ENCODE results near the gene H2BK1.

H2BK1 gene

DNA sequence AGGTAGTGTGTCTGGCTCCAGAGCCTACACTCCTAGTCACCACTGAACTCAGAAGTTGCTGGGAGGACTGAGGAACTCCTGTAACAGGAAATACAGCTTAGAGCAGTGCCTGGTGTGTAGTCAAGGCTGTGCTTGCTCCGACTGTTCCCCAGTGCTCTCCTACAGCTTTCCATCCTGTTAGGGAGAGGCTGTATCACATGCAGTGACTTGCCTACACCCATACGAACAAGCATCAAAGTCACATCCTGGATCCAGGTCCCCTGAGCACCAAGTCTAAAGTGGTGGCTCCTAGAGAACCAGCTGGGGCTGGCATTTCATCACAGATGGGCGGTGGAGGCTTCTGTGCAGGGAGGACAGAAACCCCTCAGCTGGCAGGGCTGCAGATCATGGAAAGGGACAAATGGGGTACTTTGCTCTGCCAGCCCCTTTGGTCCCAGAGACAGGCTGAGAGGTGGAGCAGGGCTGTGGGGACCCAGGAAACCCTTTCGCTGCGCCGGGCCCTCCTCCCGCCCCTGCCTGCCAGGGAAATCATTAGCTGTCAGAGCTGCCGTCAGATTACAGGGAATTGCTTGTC, 30.9 kb downstream of the H2BK1 start:
- no peak for DNase-seq
- Histone ChIP-seq H3K27me3 (replicated peaks; ENCODE audit: control insufficient read depth, insufficient read depth, low read length, poor library complexity, severe bottlenecking) (peaks cover 3% of the 10 kb centered on the region), H3K4me3 (ENCODE audit: insufficient read depth, low read depth, low read length, poor library complexity, severe bottlenecking) (no peak overlapping the region), H3K9me3 (ENCODE audit: control insufficient read depth, low read length) (no peaks in the 10 kb centered on the region), H3K36me3 (ENCODE audit: control insufficient read depth, insufficient read depth, low read length) (no peaks in the 10 kb centered on the region), H3K4me1 (ENCODE audit: control insufficient read depth, insufficient read depth, low read length, poor library complexity, severe bottlenecking) (no peaks in the 10 kb centered on the region), H3K27ac (ENCODE audit: insufficient read depth, low read length, poor library complexity, severe bottlenecking) (no peak overlapping the region)

DNA sequence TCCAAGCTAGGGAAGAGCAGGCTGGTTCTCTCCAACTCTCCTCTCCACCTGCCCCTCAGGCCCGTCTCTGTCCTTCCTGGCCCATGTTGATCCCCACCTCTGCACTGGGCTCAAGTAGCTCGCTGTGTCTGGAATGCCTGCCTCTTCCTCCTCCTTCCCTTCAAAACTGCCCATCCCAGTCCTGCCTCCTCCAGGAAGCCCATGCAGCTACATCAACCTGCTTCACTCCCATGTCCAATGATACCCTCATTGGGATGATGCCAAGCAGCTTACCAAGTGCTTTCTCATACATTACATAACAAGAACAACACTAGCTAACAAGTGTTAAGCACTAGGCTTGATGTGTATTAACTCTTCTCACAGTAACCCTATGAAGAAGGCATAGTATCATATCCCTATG, 31.5 kb downstream of the H2BK1 start:
- DNase-seq, result no peak
- peaks cover 3% of the 10 kb centered on the region for H3K27me3 ChIP-seq (replicated peaks; ENCODE audit: control insufficient read depth, insufficient read depth, low read length, poor library complexity, severe bottlenecking)

DNA sequence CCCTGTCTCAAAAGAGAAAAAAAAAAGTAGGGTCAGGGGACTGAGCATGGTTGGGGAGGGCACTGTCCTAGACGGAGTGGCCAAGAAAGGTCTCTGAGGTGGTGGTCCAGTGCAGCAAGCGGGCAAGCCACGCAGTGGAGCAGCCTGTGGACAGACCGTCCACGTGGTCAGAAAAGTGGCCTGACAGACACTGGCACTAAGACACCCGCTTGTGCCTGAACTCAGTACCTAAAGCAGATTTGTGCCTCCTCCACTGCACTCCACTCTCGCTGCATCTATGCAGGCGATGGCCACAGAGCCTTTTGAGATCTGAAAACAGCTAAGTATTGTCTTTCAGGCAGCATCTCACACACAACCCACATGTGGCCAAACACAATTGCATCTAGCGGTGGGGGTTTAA, 32.1 kb downstream of the H2BK1 start:
- H3K27ac ChIP-seq (ENCODE audit: insufficient read depth, low read length, poor library complexity, severe bottlenecking), result no peak overlapping the region
- H3K4me3 ChIP-seq (ENCODE audit: insufficient read depth, low read depth, low read length, poor library complexity, severe bottlenecking), result no peak overlapping the region
- H3K27me3 ChIP-seq (replicated peaks; ENCODE audit: control insufficient read depth, insufficient read depth, low read length, poor library complexity, severe bottlenecking), result peaks cover 3% of the 10 kb centered on the region

More for the DNA sequence above, 31.5 kb downstream of the H2BK1 start:
- H3K4me3 ChIP-seq (ENCODE audit: insufficient read depth, low read depth, low read length, poor library complexity, severe bottlenecking), result no peak overlapping the region
- H3K9me3 ChIP-seq (ENCODE audit: control insufficient read depth, low read length), result no peaks in the 10 kb centered on the region
- no peaks in the 10 kb centered on the region for H3K4me1 ChIP-seq (ENCODE audit: control insufficient read depth, insufficient read depth, low read length, poor library complexity, severe bottlenecking)
- H3K36me3 ChIP-seq (ENCODE audit: control insufficient read depth, insufficient read depth, low read length), result no peaks in the 10 kb centered on the region
- H3K27ac ChIP-seq (ENCODE audit: insufficient read depth, low read length, poor library complexity, severe bottlenecking), result no peak overlapping the region

DNA sequence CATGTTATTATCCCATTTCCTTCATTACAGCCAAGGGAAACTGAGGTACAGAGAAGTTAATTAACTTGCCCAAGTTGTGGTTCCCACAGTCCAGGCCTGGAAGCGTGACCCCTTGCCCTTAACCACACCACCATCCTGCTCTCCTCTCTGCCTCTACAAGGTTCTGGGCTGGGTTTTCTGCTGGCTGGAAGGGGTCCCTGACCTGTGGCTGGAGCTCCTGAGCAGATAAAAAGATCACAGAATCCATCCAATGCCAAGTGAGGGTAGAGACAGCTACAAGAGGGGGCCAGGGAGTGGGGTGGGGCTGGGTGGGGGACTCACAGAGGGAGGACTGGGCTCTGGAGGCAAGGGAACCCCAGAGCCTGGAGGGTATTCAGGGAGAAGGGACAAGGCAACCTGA, 33.0 kb downstream of the H2BK1 start:
- peaks cover 3% of the 10 kb centered on the region for H3K27me3 ChIP-seq (replicated peaks; ENCODE audit: control insufficient read depth, insufficient read depth, low read length, poor library complexity, severe bottlenecking)

More for the DNA sequence above, 32.1 kb downstream of the H2BK1 start:
- H3K9me3 ChIP-seq (ENCODE audit: control insufficient read depth, low read length), result no peaks in the 10 kb centered on the region
- H3K4me1 ChIP-seq (ENCODE audit: control insufficient read depth, insufficient read depth, low read length, poor library complexity, severe bottlenecking), result no peaks in the 10 kb centered on the region
- DNase-seq, result no peak
- H3K36me3 ChIP-seq (ENCODE audit: control insufficient read depth, insufficient read depth, low read length), result no peaks in the 10 kb centered on the region

DNA sequence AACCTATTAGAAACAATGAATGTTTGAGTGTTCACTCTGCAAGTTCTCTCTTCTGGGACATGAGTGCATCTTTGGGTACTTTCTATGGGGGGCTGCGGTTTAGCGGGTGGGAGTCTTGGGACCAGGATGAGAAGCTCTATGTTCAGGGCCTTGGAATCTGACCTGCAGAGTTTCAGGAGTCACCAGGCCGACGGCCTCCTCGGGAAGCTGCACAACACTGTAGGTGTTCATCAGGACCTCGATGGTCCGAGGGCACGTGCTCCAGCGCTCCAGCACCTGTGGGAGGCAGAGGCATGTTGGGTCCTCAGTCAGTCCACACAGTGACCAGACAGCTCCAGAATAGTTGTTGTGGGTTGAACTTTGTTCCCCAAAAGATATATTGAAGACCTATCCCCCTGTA, 33.9 kb downstream of the H2BK1 start:
- Histone ChIP-seq H3K36me3 (ENCODE audit: control insufficient read depth, insufficient read depth, low read length) (no peaks in the 10 kb centered on the region), H3K27me3 (replicated peaks; ENCODE audit: control insufficient read depth, insufficient read depth, low read length, poor library complexity, severe bottlenecking) (peaks cover 3% of the 10 kb centered on the region)
- DNase-seq, result no peak

More for the DNA sequence above, 33.0 kb downstream of the H2BK1 start:
- DNase-seq, result no peak
- Histone ChIP-seq H3K36me3 (ENCODE audit: control insufficient read depth, insufficient read depth, low read length) (no peaks in the 10 kb centered on the region), H3K4me1 (ENCODE audit: control insufficient read depth, insufficient read depth, low read length, poor library complexity, severe bottlenecking) (no peaks in the 10 kb centered on the region), H3K4me3 (ENCODE audit: insufficient read depth, low read depth, low read length, poor library complexity, severe bottlenecking) (no peak overlapping the region), H3K27ac (ENCODE audit: insufficient read depth, low read length, poor library complexity, severe bottlenecking) (no peak overlapping the region), H3K9me3 (ENCODE audit: control insufficient read depth, low read length) (no peaks in the 10 kb centered on the region)

DNA sequence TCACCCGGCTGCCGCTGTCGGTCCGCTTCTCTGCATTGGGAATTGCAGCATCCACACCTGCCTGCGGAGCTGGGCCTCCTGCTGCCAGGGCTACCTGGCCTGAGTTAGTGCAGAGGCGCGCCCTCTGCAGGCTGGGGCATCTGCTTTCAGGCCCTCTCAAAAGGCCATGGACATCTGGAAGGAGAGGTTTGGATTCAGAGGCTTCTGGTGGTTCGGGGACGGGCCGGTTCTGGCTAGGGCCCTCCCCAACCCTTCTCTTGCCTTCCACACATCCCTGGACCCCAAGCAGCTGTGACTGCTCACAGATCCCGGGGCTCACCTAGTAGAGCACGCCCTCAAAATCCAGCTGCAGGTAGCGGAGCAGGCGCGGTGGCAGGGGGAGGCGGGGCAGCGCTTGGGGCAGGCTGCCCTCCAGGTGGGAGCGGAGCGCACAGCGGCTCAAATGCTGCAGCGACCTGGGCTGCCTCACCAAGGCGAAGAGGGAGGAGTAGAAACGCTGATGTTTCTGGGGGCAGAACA, 34.4 kb downstream of the H2BK1 start:
- no peak overlapping the region for H3K27ac ChIP-seq (ENCODE audit: insufficient read depth, low read length, poor library complexity, severe bottlenecking)
- no peaks in the 10 kb centered on the region for H3K9me3 ChIP-seq (ENCODE audit: control insufficient read depth, low read length)
- no peaks in the 10 kb centered on the region for H3K4me1 ChIP-seq (ENCODE audit: control insufficient read depth, insufficient read depth, low read length, poor library complexity, severe bottlenecking)
- peaks cover 3% of the 10 kb centered on the region for H3K27me3 ChIP-seq (replicated peaks; ENCODE audit: control insufficient read depth, insufficient read depth, low read length, poor library complexity, severe bottlenecking)
- no peaks in the 10 kb centered on the region for H3K36me3 ChIP-seq (ENCODE audit: control insufficient read depth, insufficient read depth, low read length)
- no peak for DNase-seq
- H3K4me3 ChIP-seq (ENCODE audit: insufficient read depth, low read depth, low read length, poor library complexity, severe bottlenecking), result no peak overlapping the region

More for the DNA sequence above, 33.9 kb downstream of the H2BK1 start:
- Histone ChIP-seq H3K4me1 (ENCODE audit: control insufficient read depth, insufficient read depth, low read length, poor library complexity, severe bottlenecking) (no peaks in the 10 kb centered on the region), H3K27ac (ENCODE audit: insufficient read depth, low read length, poor library complexity, severe bottlenecking) (no peak overlapping the region), H3K4me3 (ENCODE audit: insufficient read depth, low read depth, low read length, poor library complexity, severe bottlenecking) (no peak overlapping the region), H3K9me3 (ENCODE audit: control insufficient read depth, low read length) (no peaks in the 10 kb centered on the region)

- Histone ChIP-seq H3K4me3 (ENCODE audit: insufficient read depth, low read depth, low read length, poor library complexity, severe bottlenecking) (no peak overlapping the region), H3K27me3 (replicated peaks; ENCODE audit: control insufficient read depth, insufficient read depth, low read length, poor library complexity, severe bottlenecking) (peaks cover 3% of the 10 kb centered on the region), H3K4me1 (ENCODE audit: control insufficient read depth, insufficient read depth, low read length, poor library complexity, severe bottlenecking) (no peaks in the 10 kb centered on the region), H3K27ac (ENCODE audit: insufficient read depth, low read length, poor library complexity, severe bottlenecking) (no peak overlapping the region), H3K9me3 (ENCODE audit: control insufficient read depth, low read length) (no peaks in the 10 kb centered on the region), H3K36me3 (ENCODE audit: control insufficient read depth, insufficient read depth, low read length) (no peaks in the 10 kb centered on the region)
- DNase-seq, result no peak
These were observed 35.1 kb downstream of the H2BK1 start for GRCh38 chr7:151175047-151175792.

- no peak overlapping the region for H3K27ac ChIP-seq (ENCODE audit: insufficient read depth, low read length, poor library complexity, severe bottlenecking)
- H3K27me3 ChIP-seq (replicated peaks; ENCODE audit: control insufficient read depth, insufficient read depth, low read length, poor library complexity, severe bottlenecking), result peaks cover under 1% of the 10 kb centered on the region
- DNase-seq, result no peak
- H3K9me3 ChIP-seq (ENCODE audit: control insufficient read depth, low read length), result no peaks in the 10 kb centered on the region
- H3K4me1 ChIP-seq (ENCODE audit: control insufficient read depth, insufficient read depth, low read length, poor library complexity, severe bottlenecking), result no peaks in the 10 kb centered on the region
- H3K36me3 ChIP-seq (ENCODE audit: control insufficient read depth, insufficient read depth, low read length), result no peaks in the 10 kb centered on the region
- no peak overlapping the region for H3K4me3 ChIP-seq (ENCODE audit: insufficient read depth, low read depth, low read length, poor library complexity, severe bottlenecking)
These were observed 35.8 kb downstream of the H2BK1 start for GRCh38 chr7:151174246-151175046.

DNA sequence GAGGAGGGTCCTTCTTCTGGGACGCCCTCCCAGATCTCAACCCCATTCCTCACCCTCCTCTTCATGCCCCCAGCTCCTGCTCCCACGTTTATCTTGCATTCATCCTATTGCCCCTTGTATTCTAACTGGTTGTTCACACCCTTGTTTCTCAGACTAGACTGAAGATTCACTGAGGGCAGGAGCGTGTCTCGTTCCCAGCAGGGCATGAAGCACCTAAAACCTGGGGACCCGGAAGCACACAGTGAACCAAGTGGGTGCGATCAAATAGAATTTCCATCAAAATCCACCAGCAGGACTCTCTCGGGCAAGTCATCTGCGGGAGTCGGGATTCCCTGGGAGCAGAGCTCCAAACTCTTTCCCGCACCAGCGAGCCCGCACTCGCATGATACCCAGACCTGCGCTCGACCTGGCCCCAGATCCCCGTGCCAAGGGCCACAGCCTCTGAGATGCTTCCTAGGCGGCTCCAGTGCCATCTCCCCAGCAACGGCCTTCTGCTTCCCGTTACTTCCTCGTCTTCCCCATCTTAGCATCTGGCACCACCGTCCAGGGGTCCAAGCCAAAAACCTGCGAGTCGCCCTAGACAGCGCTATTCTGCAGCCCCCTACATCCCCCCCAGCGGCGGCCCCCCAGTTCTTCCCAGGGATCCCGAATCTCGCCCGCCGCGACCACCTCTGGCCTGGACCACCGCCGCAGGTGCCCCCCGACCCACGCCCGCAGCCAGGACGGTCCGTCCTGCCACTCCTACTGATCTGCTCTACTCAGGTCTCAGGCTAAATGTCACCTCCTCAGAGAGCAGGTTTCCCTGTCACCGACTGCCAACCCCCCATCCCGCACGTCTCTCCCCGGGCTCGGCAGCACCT, 36.7 kb downstream of the H2BK1 start:
- Histone ChIP-seq H3K4me3 (ENCODE audit: insufficient read depth, low read depth, low read length, poor library complexity, severe bottlenecking) (no peak overlapping the region), H3K27ac (ENCODE audit: insufficient read depth, low read length, poor library complexity, severe bottlenecking) (no peak overlapping the region), H3K27me3 (replicated peaks; ENCODE audit: control insufficient read depth, insufficient read depth, low read length, poor library complexity, severe bottlenecking) (peaks cover 7% of the 10 kb centered on the region), H3K4me1 (ENCODE audit: control insufficient read depth, insufficient read depth, low read length, poor library complexity, severe bottlenecking) (no peaks in the 10 kb centered on the region), H3K36me3 (ENCODE audit: control insufficient read depth, insufficient read depth, low read length) (no peaks in the 10 kb centered on the region), H3K9me3 (ENCODE audit: control insufficient read depth, low read length) (no peaks in the 10 kb centered on the region)
- DNase-seq, result no peak
